CD4-positive, alpha-beta T cell treated with Interleukin-1 beta for 1 hour (primary cell): Measurements from ENCODE around the gene NDUFA7.
"Not testable (repeated sequence)": the region's sequence is repeated elsewhere in the genome, so short reads cannot be mapped to it uniquely, and the experiment has no call there.

ENCODE experiments used
- DNase-seq, 2 donors: peaks; one replicate each; pipeline ENCODE4 v3.0.0-alpha.2; 2020 to 2022

NDUFA7 gene

GRCh38 chr19:8341504-8341903 is 20.3 kb upstream of the NDUFA7 start:
- not testable (repeated sequence) for DNase-seq

- no peak for DNase-seq
These were observed 19.3 kb upstream of the NDUFA7 start for GRCh38 chr19:8340341-8341096.

- DNase-seq: no peak
These were observed 17.7 kb upstream of the NDUFA7 start for GRCh38 chr19:8338835-8339234.

GRCh38 chr19:8337728-8338127 is 16.6 kb upstream of the NDUFA7 start:
- no peak for DNase-seq

- DNase-seq: no peak
These were observed 15.5 kb upstream of the NDUFA7 start for GRCh38 chr19:8336660-8337059.

- no peak for DNase-seq
These were observed 14.9 kb upstream of the NDUFA7 start for GRCh38 chr19:8336072-8336569.

- peak in 1 of 2 donors; percentile 20 for DNase-seq
These were observed 14.3 kb upstream of the NDUFA7 start for GRCh38 chr19:8335343-8336071.

GRCh38 chr19:8334458-8335342 is 13.5 kb upstream of the NDUFA7 start:
- DNase-seq: peak in 1 of 2 donors; percentile 46

GRCh38 chr19:8333767-8334457 is 12.7 kb upstream of the NDUFA7 start:
- no peak for DNase-seq

GRCh38 chr19:8332976-8333766 is 12.0 kb upstream of the NDUFA7 start:
- no peak for DNase-seq

GRCh38 chr19:8331263-8331845 is 10.2 kb upstream of the NDUFA7 start:
- DNase-seq: no peak

GRCh38 chr19:8329996-8330395 is 8.8 kb upstream of the NDUFA7 start:
- DNase-seq: no peak

GRCh38 chr19:8325454-8325853 is 4.3 kb upstream of the NDUFA7 start:
- DNase-seq: no peak

GRCh38 chr19:8324186-8325050 is 3.2 kb upstream of the NDUFA7 start:
- no peak for DNase-seq

- no peak for DNase-seq
These were observed 2.6 kb upstream of the NDUFA7 start for GRCh38 chr19:8323781-8324185.

GRCh38 chr19:8322638-8322997 is 1.4 kb upstream of the NDUFA7 start:
- DNase-seq: no peak

GRCh38 chr19:8321986-8322637 is 937 bp upstream of the NDUFA7 start:
- no peak for DNase-seq

GRCh38 chr19:8320564-8321066 is 560 bp downstream of the NDUFA7 start:
- DNase-seq: no peak

GRCh38 chr19:8319807-8320520 is 1.2 kb downstream of the NDUFA7 start:
- DNase-seq: no peak
